Epithelial cell of prostate (primary cell): Measurements from ENCODE around the gene RCBTB2.
"Not testable (repeated sequence)": the region's sequence is repeated elsewhere in the genome, so short reads cannot be mapped to it uniquely, and the experiment has no call there.

Source experiments
- DNase-seq: peaks from one replicate; pipeline ENCODE4 v3.0.0-alpha.2; 2011; ENCODE audit warnings: low read depth, low spot score
- H3K27ac ChIP-seq: fragments of 450-650 bp; 2 replicates; pipeline ENCODE4 v1.5.1; 2017; ENCODE audit warnings: mild to moderate bottlenecking

RCBTB2 gene

GRCh38 chr13:48532506-48533499 is at the start of gene RCBTB2:
Gene RCBTB2, minus strand, starts transcription at chr13:48533080. Its CDS starts 11,141 bp downstream, at chr13:48521939.
- peak within 1 kb of the TSS; percentile 71 for H3K27ac ChIP-seq
- DNase-seq = peak; percentile 70

- no peak overlapping the region for H3K27ac ChIP-seq
- no peak for DNase-seq
These were observed 49.2 kb upstream of the RCBTB2 start for GRCh38 chr13:48582084-48582483.

- DNase-seq = no peak
- H3K27ac ChIP-seq = no peak overlapping the region
These were observed 48.0 kb upstream of the RCBTB2 start for GRCh38 chr13:48580896-48581295.

- no peak overlapping the region for H3K27ac ChIP-seq
- DNase-seq = no peak
These were observed 47.4 kb upstream of the RCBTB2 start for GRCh38 chr13:48580185-48580803.

- peak overlapping the region; percentile 61 for H3K27ac ChIP-seq
- not testable (repeated sequence) for DNase-seq
These were observed 47.0 kb upstream of the RCBTB2 start for GRCh38 chr13:48579919-48580180.

- DNase-seq = no peak
- H3K27ac ChIP-seq = peak overlapping the region; percentile 61
These were observed 46.5 kb upstream of the RCBTB2 start for GRCh38 chr13:48579165-48579918.

GRCh38 chr13:48578516-48579164 is 45.8 kb upstream of the RCBTB2 start:
- DNase-seq = no peak
- peak overlapping the region; percentile 61 for H3K27ac ChIP-seq

GRCh38 chr13:48576448-48577010 is 43.6 kb upstream of the RCBTB2 start:
- DNase-seq = no peak
- H3K27ac ChIP-seq = no peak overlapping the region

- no peak for DNase-seq
- H3K27ac ChIP-seq = peak overlapping the region; percentile 7
These were observed 42.2 kb upstream of the RCBTB2 start for GRCh38 chr13:48575031-48575430.

GRCh38 chr13:48574041-48574796 is 41.3 kb upstream of the RCBTB2 start:
- DNase-seq = no peak
- peak overlapping the region; percentile 7 for H3K27ac ChIP-seq

- DNase-seq = no peak
- no peak overlapping the region for H3K27ac ChIP-seq
These were observed 40.5 kb upstream of the RCBTB2 start for GRCh38 chr13:48573213-48574007.

GRCh38 chr13:48571126-48571913 is 38.4 kb upstream of the RCBTB2 start:
- no peak for DNase-seq
- peak overlapping the region; percentile 21 for H3K27ac ChIP-seq

- H3K27ac ChIP-seq = no peak overlapping the region
These were observed 37.4 kb upstream of the RCBTB2 start for GRCh38 chr13:48570216-48570828.

GRCh38 chr13:48569104-48569666 is 36.3 kb upstream of the RCBTB2 start:
- H3K27ac ChIP-seq = no peak overlapping the region
- DNase-seq = no peak

More at GRCh38 chr13:48570216-48570828, 37.4 kb upstream of the RCBTB2 start:
- DNase-seq = no peak

GRCh38 chr13:48568370-48569103 is 35.7 kb upstream of the RCBTB2 start:
- peak overlapping the region; percentile 33 for H3K27ac ChIP-seq
- DNase-seq = no peak
